ENCODE data around the gene FER. TPM values are rescaled to one million over a fixed set of nuclear protein-coding genes. Genes with fewer than 3 reads are reported as not detected.
A peak's percentile ranks its signal among the peaks of the same experiment; 100 is the strongest.
"Not testable (repeated sequence)": the region's sequence is repeated elsewhere in the genome, so short reads cannot be mapped to it uniquely, and the experiment has no call there.

The FER gene
- total RNA-seq, 2 experiments from 2014 or later: 4.0 to 5.2 TPM

GRCh38 chr5:108878756-108879155, 131.1 kb downstream of the FER start:
- CTCF ChIA-PET: no interaction called here
- Mint-ChIP-seq H3K9me3 (peaks cover 2% of the 10 kb centered on the region), H3K27me3 (no peaks in the 10 kb centered on the region), H3K36me3 (ENCODE audit: low read depth) (no peaks in the 10 kb centered on the region), H3K4me3 (no peak overlapping the region), H3K4me1 (no peaks in the 10 kb centered on the region), H3K27ac (no peak overlapping the region)
- POLR2A ChIA-PET: no interaction called here
- DNase-seq: no peak

GRCh38 chr5:108881133-108881532, 133.4 kb downstream of the FER start:
- Mint-ChIP-seq H3K27me3 (no peaks in the 10 kb centered on the region), H3K9me3 (peaks cover 2% of the 10 kb centered on the region), H3K4me3 (no peak overlapping the region), H3K27ac (no peak overlapping the region), H3K36me3 (ENCODE audit: low read depth) (no peaks in the 10 kb centered on the region), H3K4me1 (no peaks in the 10 kb centered on the region)
- DNase-seq: no peak
- POLR2A ChIA-PET: no interaction called here
- CTCF ChIA-PET: no interaction called here

- DNase-seq: no peak
These were observed 137.0 kb downstream of the FER start for GRCh38 chr5:108884736-108885135.

GRCh38 chr5:108898257-108898656, 150.6 kb downstream of the FER start:
- ChIA-PET CTCF (no interaction called here), POLR2A (no interaction called here)
- Mint-ChIP-seq H3K27me3 (no peaks in the 10 kb centered on the region), H3K36me3 (ENCODE audit: low read depth) (peaks cover 4% of the 10 kb centered on the region), H3K9me3 (no peaks in the 10 kb centered on the region), H3K4me3 (no peak overlapping the region), H3K4me1 (no peaks in the 10 kb centered on the region), H3K27ac (no peak overlapping the region)
- no peak for DNase-seq

More at GRCh38 chr5:108884736-108885135, 137.0 kb downstream of the FER start:
- no peak overlapping the region for H3K4me3 Mint-ChIP-seq
- CTCF ChIA-PET: no interaction called here
- H3K27ac Mint-ChIP-seq: no peak overlapping the region
- peaks cover 2% of the 10 kb centered on the region for H3K9me3 Mint-ChIP-seq
- H3K4me1 Mint-ChIP-seq: no peaks in the 10 kb centered on the region
- no peaks in the 10 kb centered on the region for H3K27me3 Mint-ChIP-seq
- POLR2A ChIA-PET: no interaction called here
- no peaks in the 10 kb centered on the region for H3K36me3 Mint-ChIP-seq (ENCODE audit: low read depth)

GRCh38 chr5:108898707-108899106, 151.0 kb downstream of the FER start:
- POLR2A ChIA-PET: no interaction called here
- no peaks in the 10 kb centered on the region for H3K9me3 Mint-ChIP-seq
- no peaks in the 10 kb centered on the region for H3K4me1 Mint-ChIP-seq
- H3K4me3 Mint-ChIP-seq: no peak overlapping the region
- no peak overlapping the region for H3K27ac Mint-ChIP-seq
- no peak for DNase-seq
- H3K27me3 Mint-ChIP-seq: no peaks in the 10 kb centered on the region
- CTCF ChIA-PET: no interaction called here
- peaks cover under 1% of the 10 kb centered on the region for H3K36me3 Mint-ChIP-seq (ENCODE audit: low read depth)

GRCh38 chr5:108899244-108899643, 151.5 kb downstream of the FER start:
- H3K27ac Mint-ChIP-seq; DNase-seq; H3K9me3 Mint-ChIP-seq; H3K36me3 Mint-ChIP-seq (ENCODE audit: low read depth); H3K4me3 Mint-ChIP-seq; H3K4me1 Mint-ChIP-seq; POLR2A ChIA-PET; H3K27me3 Mint-ChIP-seq: not testable (repeated sequence)
- CTCF ChIA-PET: interaction anchor here (0.6 kb wide), 1 partner anchor 1216 kb away, joined by 3 read pairs; no protein-coding TSS in a partner anchor

GRCh38 chr5:108900668-108901067, 153.0 kb downstream of the FER start:
- Mint-ChIP-seq H3K27me3 (no peaks in the 10 kb centered on the region), H3K4me3 (no peak overlapping the region), H3K4me1 (no peaks in the 10 kb centered on the region), H3K36me3 (ENCODE audit: low read depth) (no peaks in the 10 kb centered on the region), H3K9me3 (no peaks in the 10 kb centered on the region), H3K27ac (no peak overlapping the region)
- ChIA-PET CTCF (no interaction called here), POLR2A (no interaction called here)
- DNase-seq: no peak

- Mint-ChIP-seq H3K4me1 (no peaks in the 10 kb centered on the region), H3K27me3 (no peaks in the 10 kb centered on the region), H3K9me3 (no peaks in the 10 kb centered on the region), H3K4me3 (no peak overlapping the region), H3K27ac (no peak overlapping the region), H3K36me3 (ENCODE audit: low read depth) (no peaks in the 10 kb centered on the region)
- POLR2A ChIA-PET: no interaction called here
- CTCF ChIA-PET: no interaction called here
- DNase-seq: no peak
These were observed 158.1 kb downstream of the FER start for GRCh38 chr5:108905805-108906204.

GRCh38 chr5:108910627-108911026, 162.9 kb downstream of the FER start:
- Mint-ChIP-seq H3K27me3 (no peaks in the 10 kb centered on the region), H3K4me3 (no peak overlapping the region), H3K36me3 (ENCODE audit: low read depth) (no peaks in the 10 kb centered on the region), H3K27ac (no peak overlapping the region), H3K4me1 (no peaks in the 10 kb centered on the region), H3K9me3 (peaks cover 5% of the 10 kb centered on the region)
- ChIA-PET POLR2A (no interaction called here), CTCF (no interaction called here)
- no peak for DNase-seq

GRCh38 chr5:108911055-108911454, 163.4 kb downstream of the FER start:
- POLR2A ChIA-PET: no interaction called here
- CTCF ChIA-PET: no interaction called here
- Mint-ChIP-seq H3K27ac (no peak overlapping the region), H3K4me3 (no peak overlapping the region), H3K9me3 (peaks cover 5% of the 10 kb centered on the region), H3K4me1 (no peaks in the 10 kb centered on the region), H3K36me3 (ENCODE audit: low read depth) (no peaks in the 10 kb centered on the region), H3K27me3 (no peaks in the 10 kb centered on the region)
- no peak for DNase-seq

GRCh38 chr5:108917596-108917995, 169.9 kb downstream of the FER start:
- H3K9me3 Mint-ChIP-seq: no peaks in the 10 kb centered on the region
- POLR2A ChIA-PET: no interaction called here
- H3K27ac Mint-ChIP-seq: no peak overlapping the region
- no peak overlapping the region for H3K4me3 Mint-ChIP-seq
- H3K27me3 Mint-ChIP-seq: no peaks in the 10 kb centered on the region
- H3K36me3 Mint-ChIP-seq (ENCODE audit: low read depth): no peaks in the 10 kb centered on the region
- CTCF ChIA-PET: interaction anchor here (1.1 kb wide), 1 partner anchor 11 kb away, joined by 3 read pairs; no protein-coding TSS in a partner anchor
- no peaks in the 10 kb centered on the region for H3K4me1 Mint-ChIP-seq
- no peak for DNase-seq

GRCh38 chr5:108919591-108920326, 172.1 kb downstream of the FER start:
- no peaks in the 10 kb centered on the region for H3K27me3 Mint-ChIP-seq
- no peaks in the 10 kb centered on the region for H3K9me3 Mint-ChIP-seq
- ChIA-PET POLR2A (no interaction called here), CTCF (no interaction called here)
- H3K36me3 Mint-ChIP-seq (ENCODE audit: low read depth): peaks cover 3% of the 10 kb centered on the region
- peaks cover 5% of the 10 kb centered on the region for H3K4me1 Mint-ChIP-seq
- no peak overlapping the region for H3K27ac Mint-ChIP-seq
- no peak overlapping the region for H3K4me3 Mint-ChIP-seq
- DNase-seq: no peak

GRCh38 chr5:108924457-108924961, 176.8 kb downstream of the FER start:
- peak overlapping the region; percentile 75 for H3K4me3 Mint-ChIP-seq
- POLR2A ChIA-PET: no interaction called here
- peaks cover 3% of the 10 kb centered on the region for H3K36me3 Mint-ChIP-seq (ENCODE audit: low read depth)
- no peaks in the 10 kb centered on the region for H3K27me3 Mint-ChIP-seq
- peaks cover 5% of the 10 kb centered on the region for H3K4me1 Mint-ChIP-seq
- CTCF ChIA-PET: no interaction called here
- no peak overlapping the region for H3K27ac Mint-ChIP-seq
- H3K9me3 Mint-ChIP-seq: no peaks in the 10 kb centered on the region
- no peak for DNase-seq

GRCh38 chr5:108925073-108925472, 177.4 kb downstream of the FER start:
- H3K4me1 Mint-ChIP-seq: peaks cover 5% of the 10 kb centered on the region
- ChIA-PET CTCF (no interaction called here), POLR2A (no interaction called here)
- H3K27me3 Mint-ChIP-seq: no peaks in the 10 kb centered on the region
- DNase-seq: no peak
- H3K27ac Mint-ChIP-seq: no peak overlapping the region
- H3K36me3 Mint-ChIP-seq (ENCODE audit: low read depth): peaks cover 3% of the 10 kb centered on the region
- peak overlapping the region; percentile 75 for H3K4me3 Mint-ChIP-seq
- no peaks in the 10 kb centered on the region for H3K9me3 Mint-ChIP-seq
